AG08395 (cell line): ENCODE data around the gene MROH7.

Experiments
- DNase-seq: peaks from one replicate; pipeline ENCODE4 v3.0.0; 2012; ENCODE audit warnings: mixed read lengths, low spot score

MROH7 gene

DNA sequence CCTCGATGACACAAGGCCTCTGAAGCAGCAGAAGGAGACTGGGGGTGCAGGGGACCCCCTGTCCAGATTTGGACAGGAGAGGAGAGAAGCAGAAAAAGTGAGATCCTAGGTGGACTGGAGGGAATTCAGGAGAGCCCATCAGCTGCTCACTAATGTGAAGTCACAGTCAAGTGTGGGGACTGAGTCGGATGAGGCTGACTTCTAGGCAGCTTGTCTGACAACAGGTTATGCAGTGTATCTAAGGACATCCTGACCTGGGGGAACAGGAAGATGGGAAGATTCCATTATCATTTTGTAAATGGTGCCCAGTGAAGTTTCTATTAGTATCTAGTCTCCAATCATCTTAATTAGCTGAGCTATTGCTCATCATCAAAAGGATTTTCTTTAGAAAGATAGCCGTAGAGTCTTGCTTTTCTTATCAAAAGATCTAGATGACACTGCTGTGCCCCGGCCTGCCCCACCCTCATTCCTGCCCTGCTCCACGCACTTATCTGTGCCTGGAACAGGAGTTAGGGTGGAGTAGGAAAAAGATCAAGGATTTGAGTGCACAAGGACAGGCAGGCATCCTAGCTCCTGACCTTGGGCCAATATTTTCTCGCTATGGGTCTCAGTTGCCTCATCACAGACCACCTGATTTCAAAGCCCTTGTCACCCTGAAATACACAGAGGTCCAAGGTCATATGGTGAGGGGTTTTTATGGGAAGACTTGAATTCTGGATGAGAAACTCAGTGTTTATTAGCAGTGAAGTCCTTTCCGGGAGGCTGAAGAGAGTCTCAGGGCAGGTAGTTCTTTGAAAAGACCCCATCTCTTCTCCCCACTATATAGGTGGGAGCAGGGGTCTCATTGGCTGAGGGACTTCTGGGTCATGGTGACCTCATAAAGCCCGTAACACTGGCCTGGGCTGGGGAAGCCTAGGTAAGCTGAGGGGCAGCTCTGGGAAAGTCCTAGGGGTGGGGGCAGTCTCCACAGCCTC lies at the start of gene MROH7:
TSS of gene MROH7 (plus strand) at position 924 of the 974 bp plus-strand sequence. CDS start 11,141 bp downstream, outside the sequence.
- DNase-seq = no peak

DNA sequence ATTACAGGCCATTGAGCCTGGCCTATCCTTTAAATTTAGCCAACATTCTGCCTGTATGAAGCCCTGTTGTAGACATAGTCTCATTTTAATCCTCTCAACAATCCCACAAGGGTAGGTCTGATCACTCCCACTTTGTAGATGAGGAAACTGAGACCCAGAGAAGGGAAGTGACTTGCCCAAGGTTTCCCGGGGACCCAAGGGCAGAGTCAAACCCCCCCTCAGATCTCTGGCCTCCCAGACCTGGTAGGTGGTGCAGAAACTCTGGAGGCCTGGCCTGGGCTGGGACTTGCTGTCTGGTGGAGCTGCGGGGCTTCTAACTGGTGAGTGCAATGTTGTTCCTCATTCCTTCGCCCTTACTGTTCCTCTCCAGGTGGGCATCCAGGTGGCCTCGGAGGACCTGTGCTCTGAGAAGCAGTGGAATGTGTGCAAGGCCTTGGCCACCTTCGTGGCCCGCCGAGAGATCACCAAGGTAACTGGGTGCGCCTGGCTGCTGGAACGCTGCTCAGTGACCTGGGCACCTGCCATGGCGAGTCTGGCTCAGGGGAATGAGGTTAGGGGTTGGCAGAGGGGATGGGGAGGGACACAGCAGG lies 47.9 kb upstream of the MROH7 start:
- DNase-seq = no peak

DNA sequence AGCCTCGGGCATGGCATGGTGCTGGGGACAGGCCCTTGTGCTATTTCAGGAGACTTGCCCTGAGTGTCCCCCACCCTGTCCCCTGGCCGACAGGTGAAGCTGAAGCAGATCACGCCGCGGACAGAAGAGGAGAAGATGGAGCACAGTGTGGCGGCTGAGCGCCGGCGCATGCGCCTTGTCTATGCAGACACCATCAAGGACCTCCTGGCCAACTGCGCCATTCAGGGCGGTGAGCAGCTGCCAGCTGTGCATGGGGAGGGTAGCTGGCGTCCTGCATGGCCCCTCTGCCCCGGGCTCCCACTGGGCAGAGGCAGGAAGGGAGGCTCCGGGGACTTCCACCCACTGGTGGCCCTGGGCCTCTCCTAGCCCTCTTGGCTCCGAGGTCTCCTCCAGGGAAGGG lies 47.1 kb upstream of the MROH7 start:
- no peak for DNase-seq

DNA sequence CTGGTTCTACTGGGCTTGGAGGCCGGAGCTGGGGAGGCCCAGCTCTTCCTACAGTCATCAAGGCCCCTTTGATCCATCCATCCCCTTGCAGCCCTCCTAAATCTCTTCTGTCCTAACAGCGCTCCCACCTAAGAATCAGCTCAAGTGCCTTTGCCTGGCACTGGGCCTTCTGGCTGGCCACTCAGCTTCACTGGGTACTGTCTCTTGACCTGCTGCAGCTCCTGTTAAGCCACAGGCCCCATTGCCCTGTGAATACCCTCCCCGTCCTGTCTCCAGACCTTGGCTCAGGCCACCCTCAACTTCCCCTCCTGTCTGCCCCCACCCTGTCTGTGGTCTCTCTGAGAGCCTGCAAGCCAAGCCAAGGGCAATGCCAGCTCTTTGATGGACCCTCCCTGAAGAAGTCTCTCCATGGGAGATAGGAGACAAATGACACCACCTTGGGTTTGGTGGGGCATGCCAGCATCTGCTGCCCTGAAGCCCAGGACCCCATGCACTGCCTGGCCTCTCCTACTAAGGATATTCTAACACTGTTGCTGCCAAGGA lies 45.6 kb upstream of the MROH7 start:
- DNase-seq = no peak

DNA sequence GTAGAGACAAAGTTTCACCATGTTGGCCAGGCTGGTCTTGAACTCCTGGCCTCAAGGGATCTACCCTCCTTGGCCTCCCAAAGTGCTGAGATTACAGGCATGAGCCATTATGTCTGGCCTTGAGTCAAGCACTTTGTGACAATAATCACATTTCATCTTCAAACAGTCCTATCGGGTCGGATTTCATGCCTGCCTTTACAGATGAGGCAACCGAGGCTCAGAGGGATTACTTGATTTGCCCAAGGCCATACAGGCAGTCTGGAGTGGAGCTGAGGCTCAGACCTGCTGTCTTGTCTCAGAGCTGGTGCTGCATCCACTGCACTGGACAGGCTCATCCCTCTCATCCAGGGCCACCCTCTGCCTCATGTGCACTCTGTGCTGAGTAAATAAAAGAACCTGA lies 44.8 kb upstream of the MROH7 start:
- DNase-seq = no peak

DNA sequence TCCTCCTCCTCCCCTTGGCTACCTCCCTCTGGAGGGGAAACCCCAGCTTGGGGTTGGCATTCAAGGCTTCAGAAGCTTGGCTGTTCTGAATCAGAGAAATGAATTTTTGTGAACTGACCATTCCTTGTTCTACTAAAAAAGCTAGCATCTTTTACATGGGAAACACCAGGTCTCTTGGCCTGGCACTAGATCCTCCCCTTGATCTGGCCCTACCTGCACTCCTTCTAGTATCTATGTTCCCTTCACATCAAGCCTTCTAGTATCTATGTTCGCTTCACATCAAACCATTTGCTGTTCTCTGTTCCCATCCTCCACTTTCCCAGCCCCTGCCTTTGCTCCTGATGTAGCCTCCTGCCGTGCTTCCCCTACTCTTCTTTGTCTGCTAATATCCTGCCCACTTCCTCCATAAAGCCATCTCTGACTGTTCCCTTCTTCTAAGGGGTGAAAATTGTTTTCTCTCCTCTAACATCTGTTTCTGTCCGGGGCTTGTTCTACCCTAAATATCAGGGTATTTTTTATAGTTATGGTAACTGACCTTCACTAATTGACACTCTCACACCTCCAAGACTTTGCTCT lies 44.0 kb upstream of the MROH7 start:
- DNase-seq = no peak

DNA sequence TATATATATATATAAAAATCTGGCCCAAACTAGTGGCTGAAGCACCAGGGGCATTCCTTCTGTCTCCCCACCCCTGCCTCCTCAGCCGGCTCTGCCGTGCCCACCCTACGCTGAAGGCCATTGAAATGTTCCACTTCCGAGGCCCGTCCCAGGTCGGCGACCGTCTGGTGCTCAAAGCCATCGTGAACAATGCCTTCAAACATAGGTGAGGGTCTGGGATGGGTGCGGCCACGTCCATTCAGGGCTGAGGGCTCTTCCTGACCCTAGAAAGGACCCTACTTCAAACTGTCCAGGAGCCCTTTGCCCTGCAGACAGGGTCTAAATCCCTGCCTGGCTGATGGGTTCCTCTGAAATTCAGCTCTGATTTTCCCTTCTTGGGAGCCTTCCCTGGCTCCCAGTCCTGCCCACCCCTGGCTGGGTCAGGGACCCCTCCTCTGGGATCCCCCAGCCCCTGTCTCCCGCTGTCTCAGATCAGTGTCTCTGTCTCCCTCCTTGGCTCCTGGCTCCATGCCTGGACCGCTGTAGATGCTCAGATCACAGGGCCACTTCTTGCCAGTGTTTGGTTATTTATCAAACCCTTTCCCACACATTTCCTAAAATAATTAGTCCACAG lies 42.3 kb upstream of the MROH7 start:
- no peak for DNase-seq

DNA sequence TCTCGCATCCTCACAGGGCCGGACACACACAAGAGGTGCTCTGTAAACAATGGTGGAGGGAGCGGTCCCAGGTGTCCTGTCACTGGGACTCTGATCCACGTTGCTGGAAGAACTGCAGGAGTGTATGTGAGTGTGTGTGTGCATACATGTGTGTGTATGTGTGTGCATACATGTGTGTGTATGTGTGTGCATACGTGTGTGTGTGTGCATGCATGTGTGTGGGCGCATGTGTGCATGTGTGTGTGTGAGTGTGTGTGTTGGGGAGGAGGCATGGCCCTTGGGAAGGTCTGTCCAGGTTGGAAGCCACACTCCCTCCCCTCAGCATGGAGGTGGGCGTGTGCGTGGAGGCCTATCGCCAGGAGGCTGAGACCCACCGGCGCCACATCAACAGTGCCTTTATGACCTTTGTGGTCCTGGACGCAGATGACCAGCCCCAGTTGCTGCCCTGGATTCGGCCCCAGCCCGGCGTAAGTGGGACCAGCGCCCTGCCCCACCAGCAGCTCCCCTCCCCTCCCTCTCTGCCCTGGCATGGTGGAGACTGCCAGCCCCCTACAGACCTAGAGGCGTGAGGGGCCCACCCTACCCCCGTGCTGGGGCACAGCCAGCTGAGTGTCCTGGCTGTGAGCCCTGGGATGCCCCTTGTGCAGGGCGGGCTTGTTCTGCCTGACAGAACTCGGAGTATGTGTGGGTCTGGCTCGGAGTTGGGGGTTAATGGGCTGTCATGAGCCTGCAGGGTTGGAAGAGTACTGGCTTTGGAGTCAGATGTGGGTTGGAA lies 40.5 kb upstream of the MROH7 start:
- no peak for DNase-seq

DNA sequence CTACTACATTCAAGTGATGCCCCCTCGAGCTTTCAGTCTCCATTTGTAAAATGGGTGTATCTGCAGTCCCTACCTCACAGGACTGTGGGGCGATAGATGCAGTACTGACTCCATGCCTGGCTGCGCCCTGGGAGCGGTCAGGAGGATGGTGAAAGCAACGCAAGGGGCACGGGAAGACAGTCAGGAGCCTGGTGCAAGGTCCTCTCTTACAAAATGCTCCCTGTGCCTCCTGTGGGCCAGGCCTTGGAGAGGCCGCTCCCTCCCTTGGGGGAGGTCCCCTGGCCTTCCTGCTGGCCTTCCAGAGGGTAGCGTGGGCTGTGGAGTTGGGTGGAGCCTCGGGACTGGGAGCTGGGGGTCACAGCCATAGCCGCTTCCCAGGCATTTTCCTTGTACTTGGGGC lies 39.9 kb upstream of the MROH7 start:
- no peak for DNase-seq

DNA sequence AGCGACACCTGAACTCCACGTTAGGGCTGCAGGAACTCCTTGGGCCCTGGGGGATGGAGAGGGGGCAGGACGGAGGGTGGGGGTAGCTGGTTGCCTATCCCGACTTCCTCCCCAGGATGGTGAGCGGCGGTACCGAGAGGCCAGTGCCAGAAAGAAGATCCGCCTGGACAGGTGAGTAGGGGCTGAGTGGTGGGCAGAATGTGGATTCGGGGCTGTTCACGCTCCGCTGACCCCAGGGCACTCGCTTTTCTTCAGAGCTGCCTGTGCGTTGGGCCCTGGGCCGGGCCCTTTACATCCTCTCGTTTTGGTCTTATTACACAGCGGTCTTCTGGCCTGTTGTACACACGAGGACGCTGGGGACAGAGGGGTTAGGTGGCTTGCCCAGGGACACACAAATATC lies 39.0 kb upstream of the MROH7 start:
- no peak for DNase-seq

DNA sequence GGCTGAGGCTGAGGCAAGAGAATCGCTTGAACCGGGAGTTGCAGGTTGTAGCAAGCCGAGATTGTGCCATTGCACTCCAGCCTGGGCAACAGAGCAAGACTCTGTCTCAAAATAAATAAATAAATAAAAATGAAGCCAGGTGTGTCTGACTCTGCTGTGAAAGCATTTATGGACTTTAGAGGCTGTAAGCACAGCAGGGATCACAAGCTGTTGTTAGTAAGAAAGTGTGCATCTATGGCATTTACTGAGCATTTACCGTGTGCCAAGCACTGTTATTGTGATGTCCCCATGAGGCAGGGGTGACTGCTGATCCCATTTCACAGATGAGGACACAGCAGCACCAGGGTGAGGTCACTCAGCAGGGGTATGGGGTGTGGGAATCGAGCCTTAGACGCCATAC lies 38.3 kb upstream of the MROH7 start:
- DNase-seq = no peak

DNA sequence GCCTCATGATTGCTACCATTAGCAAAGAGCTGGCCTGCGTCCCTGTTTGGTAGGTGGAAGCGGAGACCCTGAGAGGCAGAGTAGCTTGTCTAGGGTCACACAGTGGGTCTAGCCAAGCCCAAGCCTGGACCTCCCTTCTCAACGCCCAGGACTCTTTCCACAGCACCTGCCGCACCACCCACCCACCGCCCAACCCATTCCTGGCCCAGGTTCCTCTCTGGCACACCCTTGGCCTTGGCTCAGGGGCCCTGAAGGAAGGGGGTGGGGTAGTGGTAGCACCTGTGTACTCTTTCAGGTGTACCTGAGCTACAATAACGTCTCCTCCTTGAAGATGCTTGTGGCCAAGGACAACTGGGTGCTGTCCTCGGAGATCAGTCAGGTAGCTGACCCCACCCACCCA lies 37.5 kb upstream of the MROH7 start:
- DNase-seq = no peak

DNA sequence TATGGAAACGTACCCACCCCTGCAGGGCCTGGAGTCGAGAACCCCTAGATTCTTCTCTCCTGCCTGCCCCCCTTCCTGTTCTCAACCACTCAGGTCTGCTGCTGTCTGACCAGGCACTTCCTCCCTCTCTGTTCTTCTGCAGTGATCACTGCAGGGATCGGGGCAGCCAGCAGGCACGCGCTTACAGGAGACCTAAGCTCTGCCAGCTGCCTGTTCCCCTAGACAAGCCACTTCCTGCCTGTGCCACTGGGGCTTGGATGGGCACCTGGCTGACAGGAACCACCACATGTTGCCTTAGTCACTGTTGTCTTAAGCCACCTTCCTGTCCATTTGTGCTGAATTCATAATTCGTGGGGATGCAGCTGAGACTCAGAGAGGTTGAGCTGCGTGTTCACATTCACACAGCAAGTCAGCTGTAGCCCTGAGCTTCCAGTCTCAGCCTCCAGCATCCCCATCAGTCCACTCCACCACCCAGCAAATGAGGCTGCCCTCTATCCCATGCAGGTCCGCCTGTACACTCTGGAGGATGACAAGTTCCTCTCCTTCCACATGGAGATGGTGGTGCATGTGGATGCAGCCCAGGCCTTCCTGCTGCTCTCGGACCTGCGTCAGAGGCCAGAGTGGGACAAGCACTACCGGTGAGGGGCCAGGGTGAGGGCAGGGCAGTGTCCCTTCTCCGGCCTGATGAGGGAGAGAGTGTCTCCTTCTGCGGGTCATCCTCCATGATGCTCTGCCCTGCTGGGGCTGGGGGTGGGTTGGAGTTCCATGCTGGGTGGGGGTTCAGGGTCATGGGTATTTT lies 36.8 kb upstream of the MROH7 start:
- no peak for DNase-seq

DNA sequence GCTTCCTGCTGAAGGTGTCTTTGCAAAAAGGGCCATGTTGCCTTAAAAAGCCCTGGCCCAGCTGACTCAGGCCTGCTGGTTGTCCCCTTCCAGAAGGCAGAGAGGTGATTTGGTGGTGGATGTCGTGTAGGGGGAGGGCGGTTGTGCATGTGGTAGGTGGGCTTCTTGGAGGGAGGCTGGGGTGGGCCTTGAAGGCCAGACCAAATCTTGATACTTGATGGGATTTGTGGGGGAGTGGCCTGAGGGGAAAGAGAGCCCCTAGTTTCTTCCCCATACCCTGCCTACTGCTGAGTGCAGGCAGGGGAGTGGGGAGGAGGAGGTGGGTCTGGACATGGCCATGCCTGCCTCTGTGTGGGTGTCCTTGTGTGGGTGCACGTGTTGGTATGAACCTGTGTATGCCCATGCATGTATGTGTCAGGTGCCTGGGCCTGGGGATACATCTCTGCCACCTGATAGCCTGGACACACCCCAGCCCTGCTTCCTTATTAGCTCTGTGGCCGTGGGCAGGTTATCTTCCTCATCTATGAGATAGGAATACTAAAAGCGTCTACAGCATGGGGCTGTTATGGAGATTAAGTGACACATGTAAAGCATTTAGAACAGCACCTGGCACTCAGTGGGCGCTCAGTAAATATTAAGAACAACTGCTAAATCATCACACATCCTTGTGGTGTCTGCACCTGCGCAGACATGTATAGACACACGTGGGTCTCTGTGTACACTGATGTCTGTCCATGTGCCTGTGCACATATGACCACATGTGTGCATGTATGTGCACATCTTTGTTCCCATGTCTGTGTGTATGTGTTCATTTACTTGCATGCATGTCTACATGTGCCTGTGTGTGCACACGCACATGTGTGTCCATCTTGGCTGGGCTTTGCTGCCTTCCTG lies 35.2 kb upstream of the MROH7 start:
- DNase-seq = no peak

DNA sequence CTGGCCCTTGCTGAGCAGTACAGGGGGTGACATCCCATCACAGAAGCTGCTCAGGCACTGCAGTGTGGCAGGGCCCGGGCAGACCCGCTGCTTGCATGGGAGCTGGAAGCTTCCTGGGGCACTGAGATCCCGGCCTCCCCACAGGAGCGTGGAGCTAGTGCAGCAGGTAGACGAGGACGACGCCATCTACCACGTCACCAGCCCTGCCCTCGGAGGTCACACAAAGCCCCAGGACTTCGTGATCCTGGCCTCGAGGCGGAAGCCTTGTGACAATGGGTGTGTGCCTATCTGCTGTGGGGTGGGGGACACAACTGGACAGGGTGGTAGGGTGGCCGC lies 34.6 kb upstream of the MROH7 start:
- DNase-seq = no peak

DNA sequence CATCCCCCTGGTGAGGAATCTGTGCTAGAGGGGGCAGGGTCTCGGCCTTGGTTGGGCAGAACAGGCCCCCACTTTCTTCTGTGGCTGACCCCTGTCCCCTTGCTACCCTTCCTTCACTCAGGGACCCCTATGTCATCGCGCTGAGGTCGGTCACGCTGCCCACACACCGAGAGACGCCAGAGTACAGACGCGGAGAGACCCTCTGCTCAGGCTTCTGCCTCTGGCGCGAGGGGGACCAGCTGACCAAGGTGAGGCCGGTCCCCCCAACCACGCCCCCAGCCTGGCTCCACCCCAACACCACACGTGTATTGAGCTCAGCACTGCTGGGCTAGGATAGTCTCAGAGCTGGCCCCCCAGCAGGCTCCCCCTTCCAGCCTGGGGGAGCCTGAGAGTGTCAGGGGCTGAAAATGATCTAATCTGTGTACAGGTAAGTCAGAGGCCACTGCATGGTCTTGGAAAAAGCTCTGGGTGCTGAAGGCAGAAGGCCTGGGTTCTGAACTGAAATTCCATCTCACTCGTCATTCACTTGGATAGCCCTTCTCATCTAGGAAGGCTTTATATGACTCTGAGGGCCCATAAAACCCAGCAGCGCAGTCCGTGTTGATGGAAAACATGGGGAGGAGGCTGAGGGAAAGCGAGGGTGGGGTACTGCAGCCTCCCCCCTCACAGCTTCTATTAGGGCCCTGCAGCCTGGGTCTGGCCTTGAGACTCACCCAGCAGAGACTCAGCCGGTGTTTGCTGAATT lies 33.6 kb upstream of the MROH7 start:
- DNase-seq = no peak

DNA sequence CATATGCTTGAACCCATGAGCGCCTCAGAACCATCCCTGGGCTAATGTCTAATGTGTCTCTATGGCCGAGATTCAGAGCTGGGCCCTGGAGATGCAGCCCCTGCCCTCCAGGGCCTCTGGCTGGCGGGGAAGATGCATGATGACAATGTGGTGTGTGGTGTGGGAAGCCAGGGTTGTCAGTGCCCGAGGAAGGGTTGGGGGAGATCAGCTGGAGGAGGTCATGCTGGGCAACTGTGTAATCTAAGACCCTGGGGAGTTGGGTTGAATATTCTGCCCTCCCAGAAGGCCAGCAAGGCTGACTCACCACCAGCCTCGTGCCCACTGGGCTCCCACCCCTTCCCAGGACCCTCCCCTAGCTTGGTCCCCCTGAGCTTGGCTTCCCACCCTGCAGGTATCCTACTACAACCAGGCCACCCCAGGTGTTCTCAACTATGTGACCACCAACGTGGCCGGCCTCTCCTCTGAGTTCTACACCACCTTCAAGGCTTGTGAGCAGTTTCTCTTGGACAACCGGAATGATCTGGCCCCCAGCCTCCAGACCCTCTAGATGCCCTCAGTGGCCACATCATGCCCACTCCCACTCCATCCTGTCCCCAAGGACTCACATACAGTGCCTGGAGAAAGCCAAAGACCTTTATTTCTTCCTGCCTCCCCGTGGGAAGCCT lies 32.9 kb upstream of the MROH7 start:
- no peak for DNase-seq

DNA sequence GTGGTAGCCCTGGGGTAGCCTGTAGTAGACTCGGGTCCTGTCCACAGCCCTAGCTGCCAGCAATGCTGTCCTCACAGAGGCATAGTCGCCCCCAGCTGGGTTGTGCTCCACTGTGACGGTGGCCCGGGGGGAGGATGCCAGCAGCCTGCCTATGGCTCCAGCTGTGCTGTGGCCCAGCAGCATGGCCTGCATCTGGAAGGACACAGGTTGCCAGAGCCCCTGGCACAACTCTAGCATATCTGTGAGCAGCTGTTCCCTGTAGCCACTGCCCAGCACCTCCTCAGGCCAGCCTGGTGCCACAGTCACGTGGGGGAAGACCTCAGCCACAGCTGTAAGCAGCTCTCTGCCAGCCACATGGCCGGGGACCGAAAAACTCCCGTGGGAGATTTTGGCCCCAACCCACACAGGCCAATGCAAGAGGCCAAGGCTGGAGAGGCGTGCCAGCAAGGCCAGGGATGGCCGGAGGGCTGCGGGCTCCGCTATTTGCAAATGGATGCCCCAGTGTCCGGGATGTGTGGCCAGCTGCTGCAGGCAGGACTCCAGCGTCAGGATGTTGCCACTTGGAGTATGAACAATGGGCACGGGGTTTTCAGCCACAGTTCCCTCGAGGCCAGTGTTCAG lies 32.2 kb upstream of the MROH7 start:
- DNase-seq = no peak
